ENCODE measurements around the gene FBXW4.
A peak's percentile ranks its signal among the peaks of the same experiment; 100 is the strongest.

FBXW4 gene

DNA sequence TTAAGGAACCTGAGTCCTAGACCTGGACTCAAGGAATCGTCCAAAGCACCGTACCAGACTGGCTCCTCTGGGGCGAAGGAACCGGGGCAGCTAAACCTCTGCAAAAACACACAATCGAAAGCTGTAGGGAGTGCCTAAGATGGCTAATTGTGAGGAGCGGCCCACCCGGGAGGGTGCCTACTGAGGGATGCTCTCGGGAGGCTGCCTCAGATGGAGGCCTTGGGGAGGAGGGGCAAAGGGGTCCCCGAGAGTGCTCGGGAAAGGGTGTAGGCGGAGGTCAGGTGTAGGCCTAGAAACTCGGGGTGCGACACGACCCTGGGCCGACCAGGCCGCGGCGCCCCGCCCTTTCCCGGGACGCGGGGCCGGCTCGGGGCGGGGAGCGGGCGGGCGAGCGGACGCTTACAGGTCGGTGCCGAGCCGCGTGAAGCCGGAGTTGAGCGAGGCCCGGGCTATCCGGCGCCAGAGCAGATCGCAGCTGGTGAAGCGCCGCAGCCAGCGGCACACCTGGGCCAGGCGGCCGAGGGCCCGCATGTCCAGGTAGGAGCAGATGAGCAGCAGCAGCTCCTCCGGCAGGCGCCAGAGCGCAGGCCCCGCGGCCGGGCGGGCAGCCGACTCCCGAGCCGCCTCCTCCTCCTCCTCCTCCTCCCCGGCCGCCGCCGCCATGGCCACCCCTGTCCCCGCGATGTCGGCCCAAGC lies 844 bp downstream of the FBXW4 start (continued):
- TF ChIP-seq, protein P1, sequence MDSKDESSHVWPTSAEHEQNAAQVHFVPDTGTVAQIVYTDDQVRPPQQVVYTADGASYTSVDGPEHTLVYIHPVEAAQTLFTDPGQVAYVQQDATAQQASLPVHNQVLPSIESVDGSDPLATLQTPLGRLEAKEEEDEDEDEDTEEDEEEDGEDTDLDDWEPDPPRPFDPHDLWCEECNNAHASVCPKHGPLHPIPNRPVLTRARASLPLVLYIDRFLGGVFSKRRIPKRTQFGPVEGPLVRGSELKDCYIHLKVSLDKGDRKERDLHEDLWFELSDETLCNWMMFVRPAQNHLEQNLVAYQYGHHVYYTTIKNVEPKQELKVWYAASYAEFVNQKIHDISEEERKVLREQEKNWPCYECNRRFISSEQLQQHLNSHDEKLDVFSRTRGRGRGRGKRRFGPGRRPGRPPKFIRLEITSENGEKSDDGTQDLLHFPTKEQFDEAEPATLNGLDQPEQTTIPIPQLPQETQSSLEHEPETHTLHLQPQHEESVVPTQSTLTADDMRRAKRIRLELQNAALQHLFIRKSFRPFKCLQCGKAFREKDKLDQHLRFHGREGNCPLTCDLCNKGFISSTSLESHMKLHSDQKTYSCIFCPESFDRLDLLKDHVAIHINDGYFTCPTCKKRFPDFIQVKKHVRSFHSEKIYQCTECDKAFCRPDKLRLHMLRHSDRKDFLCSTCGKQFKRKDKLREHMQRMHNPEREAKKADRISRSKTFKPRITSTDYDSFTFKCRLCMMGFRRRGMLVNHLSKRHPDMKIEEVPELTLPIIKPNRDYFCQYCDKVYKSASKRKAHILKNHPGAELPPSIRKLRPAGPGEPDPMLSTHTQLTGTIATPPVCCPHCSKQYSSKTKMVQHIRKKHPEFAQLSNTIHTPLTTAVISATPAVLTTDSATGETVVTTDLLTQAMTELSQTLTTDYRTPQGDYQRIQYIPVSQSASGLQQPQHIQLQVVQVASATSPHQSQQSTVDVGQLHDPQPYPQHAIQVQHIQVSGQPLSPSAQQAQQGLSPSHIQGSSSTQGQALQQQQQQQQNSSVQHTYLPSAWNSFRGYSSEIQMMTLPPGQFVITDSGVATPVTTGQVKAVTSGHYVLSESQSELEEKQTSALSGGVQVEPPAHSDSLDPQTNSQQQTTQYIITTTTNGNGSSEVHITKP (tag by site-specific recombination; IDR thresholded peaks at IDR 0.05): peak; percentile 67
- TF ChIP-seq, protein P2, sequence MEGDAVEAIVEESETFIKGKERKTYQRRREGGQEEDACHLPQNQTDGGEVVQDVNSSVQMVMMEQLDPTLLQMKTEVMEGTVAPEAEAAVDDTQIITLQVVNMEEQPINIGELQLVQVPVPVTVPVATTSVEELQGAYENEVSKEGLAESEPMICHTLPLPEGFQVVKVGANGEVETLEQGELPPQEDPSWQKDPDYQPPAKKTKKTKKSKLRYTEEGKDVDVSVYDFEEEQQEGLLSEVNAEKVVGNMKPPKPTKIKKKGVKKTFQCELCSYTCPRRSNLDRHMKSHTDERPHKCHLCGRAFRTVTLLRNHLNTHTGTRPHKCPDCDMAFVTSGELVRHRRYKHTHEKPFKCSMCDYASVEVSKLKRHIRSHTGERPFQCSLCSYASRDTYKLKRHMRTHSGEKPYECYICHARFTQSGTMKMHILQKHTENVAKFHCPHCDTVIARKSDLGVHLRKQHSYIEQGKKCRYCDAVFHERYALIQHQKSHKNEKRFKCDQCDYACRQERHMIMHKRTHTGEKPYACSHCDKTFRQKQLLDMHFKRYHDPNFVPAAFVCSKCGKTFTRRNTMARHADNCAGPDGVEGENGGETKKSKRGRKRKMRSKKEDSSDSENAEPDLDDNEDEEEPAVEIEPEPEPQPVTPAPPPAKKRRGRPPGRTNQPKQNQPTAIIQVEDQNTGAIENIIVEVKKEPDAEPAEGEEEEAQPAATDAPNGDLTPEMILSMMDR (tag by site-specific recombination; IDR thresholded peaks at IDR 0.05): no peak
- TF ChIP-seq, protein P3, sequence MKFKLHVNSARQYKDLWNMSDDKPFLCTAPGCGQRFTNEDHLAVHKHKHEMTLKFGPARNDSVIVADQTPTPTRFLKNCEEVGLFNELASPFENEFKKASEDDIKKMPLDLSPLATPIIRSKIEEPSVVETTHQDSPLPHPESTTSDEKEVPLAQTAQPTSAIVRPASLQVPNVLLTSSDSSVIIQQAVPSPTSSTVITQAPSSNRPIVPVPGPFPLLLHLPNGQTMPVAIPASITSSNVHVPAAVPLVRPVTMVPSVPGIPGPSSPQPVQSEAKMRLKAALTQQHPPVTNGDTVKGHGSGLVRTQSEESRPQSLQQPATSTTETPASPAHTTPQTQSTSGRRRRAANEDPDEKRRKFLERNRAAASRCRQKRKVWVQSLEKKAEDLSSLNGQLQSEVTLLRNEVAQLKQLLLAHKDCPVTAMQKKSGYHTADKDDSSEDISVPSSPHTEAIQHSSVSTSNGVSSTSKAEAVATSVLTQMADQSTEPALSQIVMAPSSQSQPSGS (tag by site-specific recombination; IDR thresholded peaks at IDR 0.05; ENCODE audit: low read depth): no peak
- TF ChIP-seq ZNF341 (tag by site-specific recombination; IDR thresholded peaks at IDR 0.05; ENCODE audit: low read depth): no peak
- no peak for TF ChIP-seq ZNF677 (tag by site-specific recombination; IDR thresholded peaks at IDR 0.05)
- no peak for TF ChIP-seq FEZF1 (tag by site-specific recombination; IDR thresholded peaks at IDR 0.05)
- TF ChIP-seq KLF1 (tag by site-specific recombination; IDR thresholded peaks at IDR 0.05): peak; percentile 69
- peak; percentile 99 for TF ChIP-seq ZNF660 (tag by site-specific recombination; IDR thresholded peaks at IDR 0.05)
- TF ChIP-seq MYNN (tag by site-specific recombination; IDR thresholded peaks at IDR 0.05; ENCODE audit: borderline replicate concordance): no peak
- no peak for TF ChIP-seq ZBTB1 (tag by site-specific recombination; IDR thresholded peaks at IDR 0.05)
- TF ChIP-seq ZFHX2 (tag by site-specific recombination; conservative IDR thresholded peaks at IDR 0.05): peak; percentile 38; the same call in 1 of the 2 replicates
- no peak for TF ChIP-seq ZNF350 (tag by site-specific recombination; IDR thresholded peaks at IDR 0.05)
- TF ChIP-seq KLF10 (tag by site-specific recombination; IDR thresholded peaks at IDR 0.05): peak; percentile 61
- TF ChIP-seq ZNF174 (tag by site-specific recombination; IDR thresholded peaks at IDR 0.05): no peak
- no peak for TF ChIP-seq ZNF549 (tag by site-specific recombination; IDR thresholded peaks at IDR 0.05)
- no peak for TF ChIP-seq HOXC10 (CRISPR knock-in tag; IDR thresholded peaks at IDR 0.05)
- TF ChIP-seq ZNF239 (tag by site-specific recombination; IDR thresholded peaks at IDR 0.05): 0 out of 2 replicates have a peak, but pooled peaks have one; percentile 29
- no peak for TF ChIP-seq ZNF48 (tag by site-specific recombination; IDR thresholded peaks at IDR 0.05)
- TF ChIP-seq ZNF133 (tag by site-specific recombination; IDR thresholded peaks at IDR 0.05): no peak
- TF ChIP-seq, protein P4, sequence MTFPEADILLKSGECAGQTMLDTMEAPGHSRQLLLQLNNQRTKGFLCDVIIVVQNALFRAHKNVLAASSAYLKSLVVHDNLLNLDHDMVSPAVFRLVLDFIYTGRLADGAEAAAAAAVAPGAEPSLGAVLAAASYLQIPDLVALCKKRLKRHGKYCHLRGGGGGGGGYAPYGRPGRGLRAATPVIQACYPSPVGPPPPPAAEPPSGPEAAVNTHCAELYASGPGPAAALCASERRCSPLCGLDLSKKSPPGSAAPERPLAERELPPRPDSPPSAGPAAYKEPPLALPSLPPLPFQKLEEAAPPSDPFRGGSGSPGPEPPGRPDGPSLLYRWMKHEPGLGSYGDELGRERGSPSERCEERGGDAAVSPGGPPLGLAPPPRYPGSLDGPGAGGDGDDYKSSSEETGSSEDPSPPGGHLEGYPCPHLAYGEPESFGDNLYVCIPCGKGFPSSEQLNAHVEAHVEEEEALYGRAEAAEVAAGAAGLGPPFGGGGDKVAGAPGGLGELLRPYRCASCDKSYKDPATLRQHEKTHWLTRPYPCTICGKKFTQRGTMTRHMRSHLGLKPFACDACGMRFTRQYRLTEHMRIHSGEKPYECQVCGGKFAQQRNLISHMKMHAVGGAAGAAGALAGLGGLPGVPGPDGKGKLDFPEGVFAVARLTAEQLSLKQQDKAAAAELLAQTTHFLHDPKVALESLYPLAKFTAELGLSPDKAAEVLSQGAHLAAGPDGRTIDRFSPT (tag by site-specific recombination; IDR thresholded peaks at IDR 0.05): no peak
- no peak for TF ChIP-seq ZNF768 (tag by site-specific recombination; IDR thresholded peaks at IDR 0.05)
- no peak for TF ChIP-seq ZNF292 (tag by site-specific recombination; IDR thresholded peaks at IDR 0.05; ENCODE audit: borderline replicate concordance, low read depth)
- TF ChIP-seq ZNF791 (tag by site-specific recombination; IDR thresholded peaks at IDR 0.05): no peak
- TF ChIP-seq, protein P5, sequence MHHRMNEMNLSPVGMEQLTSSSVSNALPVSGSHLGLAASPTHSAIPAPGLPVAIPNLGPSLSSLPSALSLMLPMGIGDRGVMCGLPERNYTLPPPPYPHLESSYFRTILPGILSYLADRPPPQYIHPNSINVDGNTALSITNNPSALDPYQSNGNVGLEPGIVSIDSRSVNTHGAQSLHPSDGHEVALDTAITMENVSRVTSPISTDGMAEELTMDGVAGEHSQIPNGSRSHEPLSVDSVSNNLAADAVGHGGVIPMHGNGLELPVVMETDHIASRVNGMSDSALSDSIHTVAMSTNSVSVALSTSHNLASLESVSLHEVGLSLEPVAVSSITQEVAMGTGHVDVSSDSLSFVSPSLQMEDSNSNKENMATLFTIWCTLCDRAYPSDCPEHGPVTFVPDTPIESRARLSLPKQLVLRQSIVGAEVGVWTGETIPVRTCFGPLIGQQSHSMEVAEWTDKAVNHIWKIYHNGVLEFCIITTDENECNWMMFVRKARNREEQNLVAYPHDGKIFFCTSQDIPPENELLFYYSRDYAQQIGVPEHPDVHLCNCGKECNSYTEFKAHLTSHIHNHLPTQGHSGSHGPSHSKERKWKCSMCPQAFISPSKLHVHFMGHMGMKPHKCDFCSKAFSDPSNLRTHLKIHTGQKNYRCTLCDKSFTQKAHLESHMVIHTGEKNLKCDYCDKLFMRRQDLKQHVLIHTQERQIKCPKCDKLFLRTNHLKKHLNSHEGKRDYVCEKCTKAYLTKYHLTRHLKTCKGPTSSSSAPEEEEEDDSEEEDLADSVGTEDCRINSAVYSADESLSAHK (tag by site-specific recombination; IDR thresholded peaks at IDR 0.05): no peak
- no peak for TF ChIP-seq ZNF311 (tag by site-specific recombination; IDR thresholded peaks at IDR 0.05; ENCODE audit: borderline replicate concordance)
- TF ChIP-seq ZNF837 (tag by site-specific recombination; IDR thresholded peaks at IDR 0.05): no peak
- TF ChIP-seq, protein P6, sequence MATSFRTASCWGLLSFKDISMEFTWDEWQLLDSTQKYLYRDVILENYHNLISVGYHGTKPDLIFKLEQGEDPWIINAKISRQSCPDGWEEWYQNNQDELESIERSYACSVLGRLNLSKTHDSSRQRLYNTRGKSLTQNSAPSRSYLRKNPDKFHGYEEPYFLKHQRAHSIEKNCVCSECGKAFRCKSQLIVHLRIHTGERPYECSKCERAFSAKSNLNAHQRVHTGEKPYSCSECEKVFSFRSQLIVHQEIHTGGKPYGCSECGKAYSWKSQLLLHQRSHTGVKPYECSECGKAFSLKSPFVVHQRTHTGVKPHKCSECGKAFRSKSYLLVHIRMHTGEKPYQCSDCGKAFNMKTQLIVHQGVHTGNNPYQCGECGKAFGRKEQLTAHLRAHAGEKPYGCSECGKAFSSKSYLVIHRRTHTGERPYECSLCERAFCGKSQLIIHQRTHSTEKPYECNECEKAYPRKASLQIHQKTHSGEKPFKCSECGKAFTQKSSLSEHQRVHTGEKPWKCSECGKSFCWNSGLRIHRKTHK (tag by site-specific recombination; IDR thresholded peaks at IDR 0.05): no peak
